Activated CD4-positive, alpha-beta T cell treated with anti-CD3 and anti-CD28 coated beads, Interleukin-10, Interleukin-2, amounts not matched to agents 100 ng/mL and 50 ng/mL, durations not matched to agents 16 hours and 8 hours (primary cell): Measurements from ENCODE around the gene HES5.
"Not testable (repeated sequence)": the region's sequence is repeated elsewhere in the genome, so short reads cannot be mapped to it uniquely, and the experiment has no call there.

Experiments
- DNase-seq: peaks from one replicate; pipeline ENCODE4 v3.0.0-alpha.2; 2020

Gene HES5

GRCh38 chr1:2560299-2561073, 30.4 kb upstream of the HES5 start:
- no peak for DNase-seq

- DNase-seq = no peak
These were observed 29.6 kb upstream of the HES5 start for GRCh38 chr1:2559509-2560298.

- DNase-seq = no peak
These were observed 28.8 kb upstream of the HES5 start for GRCh38 chr1:2558861-2559260.

- no peak for DNase-seq
These were observed 28.4 kb upstream of the HES5 start for GRCh38 chr1:2558420-2558819.

- DNase-seq = no peak
These were observed 27.7 kb upstream of the HES5 start for GRCh38 chr1:2557482-2558400.

DNA sequence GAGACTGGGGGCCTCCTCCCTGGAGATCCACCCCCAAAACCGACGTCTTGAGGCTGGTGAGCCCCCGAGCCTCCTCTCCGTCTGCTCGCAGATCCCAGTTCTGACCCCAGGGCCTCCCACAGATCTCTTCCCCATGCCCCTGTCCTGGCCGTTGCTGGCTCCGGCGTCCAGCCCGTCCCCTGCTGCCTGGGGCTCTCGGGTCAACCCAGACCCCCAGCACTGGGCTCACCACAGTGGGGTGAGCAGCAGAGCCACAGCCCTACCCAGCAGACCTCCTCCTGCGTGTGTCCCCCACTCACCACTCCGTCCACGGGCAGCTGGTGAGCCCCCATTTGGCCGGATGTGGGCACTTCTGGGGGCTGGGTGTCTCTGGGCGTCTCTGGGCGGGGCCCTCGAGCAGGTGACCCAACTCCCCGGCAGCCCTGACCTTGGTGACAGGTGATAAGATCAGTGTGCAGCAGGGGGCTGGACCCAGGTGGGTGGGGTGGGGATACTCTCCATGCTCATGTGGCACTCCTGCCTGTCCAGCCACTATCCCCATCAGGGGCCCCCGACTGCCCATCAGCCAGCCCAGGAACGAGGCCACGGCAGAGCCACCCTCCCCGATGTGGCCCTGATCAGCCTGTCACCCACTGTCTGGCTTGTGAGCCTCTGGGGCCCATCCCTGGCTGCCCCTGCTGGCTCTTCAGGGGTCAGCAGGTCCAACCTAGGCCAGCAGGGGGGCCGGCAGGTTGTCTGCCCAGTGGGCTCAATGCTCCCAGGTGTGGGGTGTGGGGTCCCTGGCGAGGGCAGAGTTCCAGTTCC, 26.8 kb upstream of the HES5 start:
- DNase-seq = peak; percentile 67

DNA sequence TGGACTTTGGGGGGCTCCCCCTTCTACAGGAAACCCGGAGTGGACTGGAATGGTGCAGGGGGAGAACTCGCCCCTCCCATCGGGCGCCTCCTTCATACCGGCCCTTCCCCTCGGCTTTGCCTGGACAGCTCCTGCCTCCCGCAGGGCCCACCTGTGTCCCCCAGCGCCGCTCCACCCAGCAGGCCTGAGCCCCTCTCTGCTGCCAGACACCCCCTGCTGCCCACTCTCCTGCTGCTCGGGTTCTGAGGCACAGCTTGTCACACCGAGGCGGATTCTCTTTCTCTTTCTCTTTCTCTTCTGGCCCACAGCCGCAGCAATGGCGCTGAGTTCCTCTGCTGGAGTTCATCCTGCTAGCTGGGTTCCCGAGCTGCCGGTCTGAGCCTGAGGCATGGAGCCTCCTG, 26.2 kb upstream of the HES5 start, which contains the start of gene TNFRSF14:
TSS of gene TNFRSF14 (plus strand) at position 95 of the 401 bp plus-strand sequence. CDS start at position 389, 294 bp downstream.
- peak; percentile 77 for DNase-seq

GRCh38 chr1:2555634-2556276, 25.7 kb upstream of the HES5 start:
- peak; percentile 91 for DNase-seq

DNA sequence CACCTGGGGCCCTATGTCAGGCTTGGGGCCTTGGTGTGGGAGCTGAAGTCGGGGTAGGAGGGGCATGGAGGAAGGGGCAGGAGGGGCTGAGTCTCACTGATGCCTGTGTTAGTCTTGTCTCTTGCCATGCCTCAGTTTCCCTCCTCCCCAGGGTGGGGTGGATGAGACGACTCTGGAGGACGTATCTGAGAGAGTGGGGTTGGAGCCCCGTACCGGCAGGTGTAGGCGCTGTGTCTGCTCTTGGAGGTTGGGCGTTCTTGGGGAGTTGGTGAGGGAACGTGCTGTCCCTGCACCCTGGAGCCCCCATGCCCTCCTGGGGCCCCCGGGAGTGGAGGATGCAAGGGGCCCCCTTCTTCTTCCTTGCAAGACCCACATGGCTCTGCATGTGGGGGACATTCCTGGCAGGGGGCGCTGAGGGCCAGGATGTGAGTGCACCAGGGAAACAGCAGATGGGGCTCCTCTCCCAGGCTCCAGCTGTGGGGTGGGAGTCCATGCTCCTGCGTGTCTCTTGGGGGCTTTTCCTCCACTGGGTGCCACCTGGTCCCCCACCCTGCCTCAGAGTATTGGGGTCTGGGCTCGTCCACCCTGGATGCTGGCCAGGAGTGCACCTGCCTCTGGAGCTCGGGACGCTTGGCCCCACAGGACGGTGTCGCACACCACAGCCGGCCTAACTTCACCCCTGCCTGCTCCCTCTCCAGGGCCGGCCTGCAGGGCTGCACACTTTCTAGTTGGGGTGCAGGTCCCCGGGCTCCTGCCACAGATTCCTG, 24.7 kb upstream of the HES5 start:
- peak; percentile 57 for DNase-seq

- DNase-seq = no peak
These were observed 24.0 kb upstream of the HES5 start for GRCh38 chr1:2553871-2554620.

DNA sequence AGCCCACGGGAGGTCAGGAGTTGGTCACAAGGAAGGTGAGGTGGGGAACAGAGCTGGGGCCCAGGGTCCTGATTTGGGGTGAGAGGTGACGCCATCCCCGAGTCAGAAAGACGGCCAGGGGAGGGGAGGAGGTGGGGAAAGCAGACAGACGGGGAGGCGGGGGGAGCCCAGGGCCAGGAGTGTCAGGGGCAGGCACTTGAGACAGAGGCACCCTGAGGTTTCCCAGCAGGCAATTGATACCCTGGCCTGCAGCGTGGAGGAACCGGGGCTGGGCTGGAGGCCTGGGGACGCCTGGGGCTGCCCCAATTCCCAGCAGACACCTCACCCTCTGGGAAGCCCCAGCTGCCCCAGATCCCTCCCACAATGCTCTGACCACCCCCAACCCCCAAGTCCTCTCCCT, 23.0 kb upstream of the HES5 start:
- not testable (repeated sequence) for DNase-seq

GRCh38 chr1:2552189-2552588, 22.1 kb upstream of the HES5 start:
- DNase-seq = no peak

DNA sequence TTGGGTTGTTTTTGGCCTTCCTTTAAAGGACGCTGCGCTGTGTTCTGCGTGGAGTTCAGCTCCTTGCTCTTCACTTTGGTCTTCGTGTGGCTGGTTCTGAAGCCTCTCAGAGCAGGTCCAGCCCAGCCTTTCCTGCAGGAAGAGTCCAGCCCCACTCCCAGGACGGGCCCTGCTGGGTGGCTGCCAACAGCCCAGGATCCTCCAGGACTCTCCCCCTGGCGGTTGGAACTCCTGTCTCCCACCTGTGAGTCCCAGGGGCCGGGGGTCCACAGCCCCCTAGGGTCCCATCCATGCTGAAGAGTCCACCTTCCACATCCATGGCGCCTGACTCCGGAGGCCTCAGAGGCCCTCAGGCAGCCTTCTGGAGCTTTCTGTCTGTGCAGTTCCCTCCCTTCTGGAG, 21.5 kb upstream of the HES5 start:
- DNase-seq = not testable (repeated sequence)

DNA sequence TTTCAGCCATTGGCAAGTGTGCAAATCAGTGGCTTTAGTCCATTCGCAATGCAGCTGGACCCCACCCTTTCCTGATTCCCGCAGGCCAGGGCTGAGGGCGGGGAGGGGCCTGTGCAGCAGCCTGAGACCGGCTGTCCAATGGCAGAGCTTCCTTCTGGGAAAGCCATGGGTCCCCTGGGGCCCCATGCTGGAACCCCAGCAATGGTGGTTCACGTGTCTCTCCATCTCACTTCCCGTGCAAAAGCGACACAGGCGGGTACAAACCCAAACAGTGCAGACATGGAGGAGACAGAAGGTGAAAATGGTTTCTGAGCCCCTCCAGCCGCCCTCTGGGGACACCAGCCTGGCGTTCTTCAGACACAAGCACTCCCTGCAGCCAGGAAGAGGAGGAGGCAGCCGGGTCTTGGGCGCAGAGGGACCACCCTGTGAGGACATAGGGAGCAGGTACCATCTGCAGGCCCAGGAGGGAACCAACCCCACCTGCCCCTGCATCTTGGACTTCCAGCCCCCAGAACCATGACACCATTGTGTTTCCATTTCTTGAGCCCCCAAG, 20.3 kb upstream of the HES5 start:
- DNase-seq = not testable (repeated sequence)

DNA sequence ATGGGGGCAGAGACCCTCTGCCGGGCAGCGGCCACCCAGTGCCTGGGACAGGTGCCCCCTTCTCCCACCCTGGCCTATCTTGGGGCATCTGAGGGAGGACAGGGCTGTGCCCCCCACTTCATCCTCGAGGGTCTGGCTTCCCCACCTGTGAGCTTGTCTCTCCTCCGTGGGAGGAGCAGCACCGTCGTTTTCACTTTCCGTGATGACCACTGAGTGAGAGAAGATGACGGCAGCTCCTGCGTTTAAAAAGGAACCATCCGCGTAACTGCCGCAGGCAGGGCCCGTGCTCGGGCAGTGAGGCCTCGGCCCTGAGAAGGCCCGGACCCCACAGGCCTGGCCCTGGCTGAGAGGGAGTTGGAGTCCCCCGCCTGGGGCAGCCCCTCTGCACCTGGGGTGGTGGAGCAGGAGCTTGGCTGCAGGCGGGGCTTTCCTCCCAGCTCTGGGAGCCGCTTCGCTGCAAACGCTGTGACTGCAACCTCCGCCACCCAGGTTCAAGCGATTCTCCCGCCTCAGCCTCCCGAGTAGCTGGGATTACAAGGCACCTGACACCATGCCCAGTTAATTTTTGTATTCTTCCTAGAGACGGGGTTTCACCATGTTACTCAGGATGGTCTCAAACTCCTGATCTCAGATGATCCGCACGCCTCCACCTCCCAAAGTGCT, 19.4 kb upstream of the HES5 start:
- not testable (repeated sequence) for DNase-seq

- DNase-seq = peak; percentile 92
These were observed 18.1 kb upstream of the HES5 start for GRCh38 chr1:2548068-2548589.

DNA sequence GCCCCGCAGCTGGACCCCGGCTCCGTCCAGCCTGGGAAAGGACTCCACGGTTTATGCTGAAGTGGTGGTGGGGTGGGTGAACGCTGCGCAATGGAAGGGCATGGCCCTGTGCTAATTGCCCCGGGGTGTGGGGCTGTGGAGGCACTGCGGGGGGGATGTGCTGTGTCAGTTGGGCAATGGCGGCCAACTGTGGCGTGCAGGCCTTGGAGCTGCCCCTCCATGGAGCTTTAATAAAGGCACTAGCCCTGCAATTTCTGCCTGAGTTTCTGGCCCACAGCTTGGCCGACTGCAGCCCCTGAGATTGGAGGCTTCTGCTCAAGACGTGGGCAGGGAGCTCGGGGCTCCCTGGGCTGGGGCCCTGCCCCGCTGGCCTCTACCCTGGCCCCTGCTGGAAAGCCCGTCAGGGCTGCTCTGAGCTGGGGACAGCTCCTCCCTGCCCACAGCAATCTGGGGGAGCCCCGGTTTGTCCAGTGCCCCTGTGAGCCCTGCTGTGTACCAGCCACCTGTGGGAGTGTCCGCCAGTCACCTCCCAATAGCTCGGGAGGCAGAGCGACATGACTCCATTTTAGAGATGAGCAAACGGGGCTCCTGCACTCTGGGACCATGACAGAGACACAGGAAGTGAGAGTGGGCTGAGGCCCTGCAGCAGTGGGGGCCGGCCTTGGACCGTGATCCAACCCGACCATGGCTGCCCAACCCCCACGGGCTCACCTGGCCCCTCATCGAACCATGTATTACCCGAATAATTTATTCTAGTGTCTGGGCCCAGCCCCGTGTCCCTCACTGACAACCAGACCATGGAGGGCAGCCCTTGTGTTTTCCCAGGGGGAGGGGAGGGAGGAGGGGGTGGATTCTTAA, 17.4 kb upstream of the HES5 start:
- DNase-seq = peak; percentile 78
